Measurements from ENCODE around the gene ZNF649.

The ZNF649 gene

DNA sequence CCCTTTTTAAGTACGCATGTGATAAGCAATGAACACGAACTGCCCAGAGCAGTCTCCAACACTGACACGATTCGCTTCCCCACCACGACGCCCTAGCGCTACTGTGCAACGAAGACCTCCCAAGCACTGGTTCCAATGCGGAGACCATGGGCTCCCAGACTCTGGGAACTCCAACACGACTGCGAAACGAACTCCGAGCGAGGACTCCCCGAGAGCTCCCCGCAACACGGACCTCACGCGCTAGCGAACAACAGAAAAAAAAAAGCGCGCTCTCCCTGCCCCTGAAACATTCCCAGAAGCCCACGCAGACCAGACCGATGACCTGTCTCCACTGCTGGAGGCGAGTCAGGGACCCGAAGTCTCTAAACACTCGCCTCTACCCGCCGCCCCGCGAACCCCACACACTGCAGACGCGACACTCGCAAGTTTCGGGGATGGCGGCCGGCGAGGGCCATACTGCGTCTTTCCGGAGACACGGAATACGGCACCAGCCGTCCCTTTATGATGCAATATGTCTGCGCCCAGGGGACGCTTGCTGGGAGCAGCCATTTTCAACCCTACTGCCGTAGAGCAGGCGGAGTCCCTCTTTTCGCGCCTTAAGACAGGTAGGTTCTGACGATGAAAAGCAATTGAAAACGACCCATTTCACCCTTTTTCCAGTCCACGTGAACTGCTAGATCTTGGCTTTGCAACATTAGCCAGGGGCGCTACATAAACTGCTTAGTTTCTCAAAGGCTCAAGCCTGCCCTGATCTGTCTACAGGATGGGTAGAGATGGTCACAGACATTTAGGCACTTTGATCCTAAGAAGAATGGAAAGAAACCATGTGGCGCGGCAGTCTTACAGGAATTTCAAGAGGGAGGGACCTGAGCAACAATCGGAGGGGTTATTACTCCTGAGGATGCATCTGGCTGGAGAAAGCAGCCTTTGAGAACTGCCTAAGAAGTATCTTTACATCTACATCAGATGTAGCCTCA lies 17.0 kb downstream of the ZNF649 start, which contains the start of gene ZNF577 (continued):
- TF ChIP-seq ZNF776 (tag by site-specific recombination; IDR thresholded peaks at IDR 0.05; ENCODE audit: borderline replicate concordance) (no peak), ZSCAN23 (tag by site-specific recombination; IDR thresholded peaks at IDR 0.05) (no peak), ZBTB21 (tag by site-specific recombination; IDR thresholded peaks at IDR 0.05) (peak; percentile 58; the same call in 1 of the 2 replicates), OSR2 (tag by site-specific recombination; IDR thresholded peaks at IDR 0.05) (no peak), ZNF707 (tag by site-specific recombination; IDR thresholded peaks at IDR 0.05) (no peak), ZNF24 (tag by site-specific recombination; IDR thresholded peaks at IDR 0.05) (no peak), ZNF266 (tag by site-specific recombination; IDR thresholded peaks at IDR 0.05; ENCODE audit: low read depth) (no peak), ZNF335 (tag by site-specific recombination; conservative IDR thresholded peaks at IDR 0.05) (peak; percentile 87), ZNF416 (tag by site-specific recombination; IDR thresholded peaks at IDR 0.05) (no peak), ZNF626 (tag by site-specific recombination; IDR thresholded peaks at IDR 0.05) (0 out of 2 replicates have a peak, but pooled peaks have one; percentile 14), ZBTB17 (tag by site-specific recombination; IDR thresholded peaks at IDR 0.05) (peak; percentile 91), ZXDB (tag by site-specific recombination; IDR thresholded peaks at IDR 0.05) (peak; percentile 73; the same call in 1 of the 2 replicates), ZNF157 (tag by site-specific recombination; IDR thresholded peaks at IDR 0.05) (no peak), FEZF1 (tag by site-specific recombination; IDR thresholded peaks at IDR 0.05) (0 out of 2 replicates have a peak, but pooled peaks have one; percentile 19), ZBTB20 (tag by site-specific recombination; IDR thresholded peaks at IDR 0.05) (peak; percentile 94), MYNN (tag by site-specific recombination; IDR thresholded peaks at IDR 0.05; ENCODE audit: borderline replicate concordance) (no peak)
- TF ChIP-seq, protein P1, sequence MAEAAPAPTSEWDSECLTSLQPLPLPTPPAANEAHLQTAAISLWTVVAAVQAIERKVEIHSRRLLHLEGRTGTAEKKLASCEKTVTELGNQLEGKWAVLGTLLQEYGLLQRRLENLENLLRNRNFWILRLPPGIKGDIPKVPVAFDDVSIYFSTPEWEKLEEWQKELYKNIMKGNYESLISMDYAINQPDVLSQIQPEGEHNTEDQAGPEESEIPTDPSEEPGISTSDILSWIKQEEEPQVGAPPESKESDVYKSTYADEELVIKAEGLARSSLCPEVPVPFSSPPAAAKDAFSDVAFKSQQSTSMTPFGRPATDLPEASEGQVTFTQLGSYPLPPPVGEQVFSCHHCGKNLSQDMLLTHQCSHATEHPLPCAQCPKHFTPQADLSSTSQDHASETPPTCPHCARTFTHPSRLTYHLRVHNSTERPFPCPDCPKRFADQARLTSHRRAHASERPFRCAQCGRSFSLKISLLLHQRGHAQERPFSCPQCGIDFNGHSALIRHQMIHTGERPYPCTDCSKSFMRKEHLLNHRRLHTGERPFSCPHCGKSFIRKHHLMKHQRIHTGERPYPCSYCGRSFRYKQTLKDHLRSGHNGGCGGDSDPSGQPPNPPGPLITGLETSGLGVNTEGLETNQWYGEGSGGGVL (tag by site-specific recombination; IDR thresholded peaks at IDR 0.05), result peak; percentile 20; the same call in 1 of the 2 replicates
- TF ChIP-seq, protein P2, sequence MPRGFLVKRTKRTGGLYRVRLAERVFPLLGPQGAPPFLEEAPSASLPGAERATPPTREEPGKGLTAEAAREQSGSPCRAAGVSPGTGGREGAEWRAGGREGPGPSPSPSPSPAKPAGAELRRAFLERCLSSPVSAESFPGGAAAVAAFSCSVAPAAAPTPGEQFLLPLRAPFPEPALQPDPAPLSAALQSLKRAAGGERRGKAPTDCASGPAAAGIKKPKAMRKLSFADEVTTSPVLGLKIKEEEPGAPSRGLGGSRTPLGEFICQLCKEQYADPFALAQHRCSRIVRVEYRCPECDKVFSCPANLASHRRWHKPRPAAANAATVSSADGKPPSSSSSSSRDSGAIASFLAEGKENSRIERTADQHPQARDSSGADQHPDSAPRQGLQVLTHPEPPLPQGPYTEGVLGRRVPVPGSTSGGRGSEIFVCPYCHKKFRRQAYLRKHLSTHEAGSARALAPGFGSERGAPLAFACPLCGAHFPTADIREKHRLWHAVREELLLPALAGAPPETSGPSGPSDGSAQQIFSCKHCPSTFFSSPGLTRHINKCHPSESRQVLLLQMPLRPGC (tag by site-specific recombination; IDR thresholded peaks at IDR 0.05), result no peak
- TF ChIP-seq, protein P3, sequence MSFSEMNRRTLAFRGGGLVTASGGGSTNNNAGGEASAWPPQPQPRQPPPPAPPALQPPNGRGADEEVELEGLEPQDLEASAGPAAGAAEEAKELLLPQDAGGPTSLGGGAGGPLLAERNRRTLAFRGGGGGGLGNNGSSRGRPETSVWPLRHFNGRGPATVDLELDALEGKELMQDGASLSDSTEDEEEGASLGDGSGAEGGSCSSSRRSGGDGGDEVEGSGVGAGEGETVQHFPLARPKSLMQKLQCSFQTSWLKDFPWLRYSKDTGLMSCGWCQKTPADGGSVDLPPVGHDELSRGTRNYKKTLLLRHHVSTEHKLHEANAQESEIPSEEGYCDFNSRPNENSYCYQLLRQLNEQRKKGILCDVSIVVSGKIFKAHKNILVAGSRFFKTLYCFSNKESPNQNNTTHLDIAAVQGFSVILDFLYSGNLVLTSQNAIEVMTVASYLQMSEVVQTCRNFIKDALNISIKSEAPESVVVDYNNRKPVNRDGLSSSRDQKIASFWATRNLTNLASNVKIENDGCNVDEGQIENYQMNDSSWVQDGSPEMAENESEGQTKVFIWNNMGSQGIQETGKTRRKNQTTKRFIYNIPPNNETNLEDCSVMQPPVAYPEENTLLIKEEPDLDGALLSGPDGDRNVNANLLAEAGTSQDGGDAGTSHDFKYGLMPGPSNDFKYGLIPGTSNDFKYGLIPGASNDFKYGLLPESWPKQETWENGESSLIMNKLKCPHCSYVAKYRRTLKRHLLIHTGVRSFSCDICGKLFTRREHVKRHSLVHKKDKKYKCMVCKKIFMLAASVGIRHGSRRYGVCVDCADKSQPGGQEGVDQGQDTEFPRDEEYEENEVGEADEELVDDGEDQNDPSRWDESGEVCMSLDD (tag by site-specific recombination; IDR thresholded peaks at IDR 0.05), result peak; percentile 75
- TF ChIP-seq, protein P4, sequence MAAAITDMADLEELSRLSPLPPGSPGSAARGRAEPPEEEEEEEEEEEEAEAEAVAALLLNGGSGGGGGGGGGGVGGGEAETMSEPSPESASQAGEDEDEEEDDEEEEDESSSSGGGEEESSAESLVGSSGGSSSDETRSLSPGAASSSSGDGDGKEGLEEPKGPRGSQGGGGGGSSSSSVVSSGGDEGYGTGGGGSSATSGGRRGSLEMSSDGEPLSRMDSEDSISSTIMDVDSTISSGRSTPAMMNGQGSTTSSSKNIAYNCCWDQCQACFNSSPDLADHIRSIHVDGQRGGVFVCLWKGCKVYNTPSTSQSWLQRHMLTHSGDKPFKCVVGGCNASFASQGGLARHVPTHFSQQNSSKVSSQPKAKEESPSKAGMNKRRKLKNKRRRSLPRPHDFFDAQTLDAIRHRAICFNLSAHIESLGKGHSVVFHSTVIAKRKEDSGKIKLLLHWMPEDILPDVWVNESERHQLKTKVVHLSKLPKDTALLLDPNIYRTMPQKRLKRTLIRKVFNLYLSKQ (tag by site-specific recombination; IDR thresholded peaks at IDR 0.05; ENCODE audit: borderline replicate concordance), result no peak
- TF ChIP-seq, protein P5, sequence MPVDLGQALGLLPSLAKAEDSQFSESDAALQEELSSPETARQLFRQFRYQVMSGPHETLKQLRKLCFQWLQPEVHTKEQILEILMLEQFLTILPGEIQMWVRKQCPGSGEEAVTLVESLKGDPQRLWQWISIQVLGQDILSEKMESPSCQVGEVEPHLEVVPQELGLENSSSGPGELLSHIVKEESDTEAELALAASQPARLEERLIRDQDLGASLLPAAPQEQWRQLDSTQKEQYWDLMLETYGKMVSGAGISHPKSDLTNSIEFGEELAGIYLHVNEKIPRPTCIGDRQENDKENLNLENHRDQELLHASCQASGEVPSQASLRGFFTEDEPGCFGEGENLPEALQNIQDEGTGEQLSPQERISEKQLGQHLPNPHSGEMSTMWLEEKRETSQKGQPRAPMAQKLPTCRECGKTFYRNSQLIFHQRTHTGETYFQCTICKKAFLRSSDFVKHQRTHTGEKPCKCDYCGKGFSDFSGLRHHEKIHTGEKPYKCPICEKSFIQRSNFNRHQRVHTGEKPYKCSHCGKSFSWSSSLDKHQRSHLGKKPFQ (tag by site-specific recombination; IDR thresholded peaks at IDR 0.05), result no peak
- TF ChIP-seq, protein P6, sequence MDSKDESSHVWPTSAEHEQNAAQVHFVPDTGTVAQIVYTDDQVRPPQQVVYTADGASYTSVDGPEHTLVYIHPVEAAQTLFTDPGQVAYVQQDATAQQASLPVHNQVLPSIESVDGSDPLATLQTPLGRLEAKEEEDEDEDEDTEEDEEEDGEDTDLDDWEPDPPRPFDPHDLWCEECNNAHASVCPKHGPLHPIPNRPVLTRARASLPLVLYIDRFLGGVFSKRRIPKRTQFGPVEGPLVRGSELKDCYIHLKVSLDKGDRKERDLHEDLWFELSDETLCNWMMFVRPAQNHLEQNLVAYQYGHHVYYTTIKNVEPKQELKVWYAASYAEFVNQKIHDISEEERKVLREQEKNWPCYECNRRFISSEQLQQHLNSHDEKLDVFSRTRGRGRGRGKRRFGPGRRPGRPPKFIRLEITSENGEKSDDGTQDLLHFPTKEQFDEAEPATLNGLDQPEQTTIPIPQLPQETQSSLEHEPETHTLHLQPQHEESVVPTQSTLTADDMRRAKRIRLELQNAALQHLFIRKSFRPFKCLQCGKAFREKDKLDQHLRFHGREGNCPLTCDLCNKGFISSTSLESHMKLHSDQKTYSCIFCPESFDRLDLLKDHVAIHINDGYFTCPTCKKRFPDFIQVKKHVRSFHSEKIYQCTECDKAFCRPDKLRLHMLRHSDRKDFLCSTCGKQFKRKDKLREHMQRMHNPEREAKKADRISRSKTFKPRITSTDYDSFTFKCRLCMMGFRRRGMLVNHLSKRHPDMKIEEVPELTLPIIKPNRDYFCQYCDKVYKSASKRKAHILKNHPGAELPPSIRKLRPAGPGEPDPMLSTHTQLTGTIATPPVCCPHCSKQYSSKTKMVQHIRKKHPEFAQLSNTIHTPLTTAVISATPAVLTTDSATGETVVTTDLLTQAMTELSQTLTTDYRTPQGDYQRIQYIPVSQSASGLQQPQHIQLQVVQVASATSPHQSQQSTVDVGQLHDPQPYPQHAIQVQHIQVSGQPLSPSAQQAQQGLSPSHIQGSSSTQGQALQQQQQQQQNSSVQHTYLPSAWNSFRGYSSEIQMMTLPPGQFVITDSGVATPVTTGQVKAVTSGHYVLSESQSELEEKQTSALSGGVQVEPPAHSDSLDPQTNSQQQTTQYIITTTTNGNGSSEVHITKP (tag by site-specific recombination; IDR thresholded peaks at IDR 0.05), result 0 out of 2 replicates have a peak, but pooled peaks have one; percentile 31
